HL-60/S4 (cell line): ENCODE measurements around the gene DUS3L.
"Not testable (repeated sequence)": the region's sequence is repeated elsewhere in the genome, so short reads cannot be mapped to it uniquely, and the experiment has no call there.

ENCODE experiments used
- in situ Hi-C: fragments of 300-500 bp; cut with MboI; formaldehyde crosslinking; loops from 2 replicates; pipeline ENCODE4 v1.14.3; 2022; ENCODE audit warnings: low sequenced_read_pairs

DUS3L gene

DNA sequence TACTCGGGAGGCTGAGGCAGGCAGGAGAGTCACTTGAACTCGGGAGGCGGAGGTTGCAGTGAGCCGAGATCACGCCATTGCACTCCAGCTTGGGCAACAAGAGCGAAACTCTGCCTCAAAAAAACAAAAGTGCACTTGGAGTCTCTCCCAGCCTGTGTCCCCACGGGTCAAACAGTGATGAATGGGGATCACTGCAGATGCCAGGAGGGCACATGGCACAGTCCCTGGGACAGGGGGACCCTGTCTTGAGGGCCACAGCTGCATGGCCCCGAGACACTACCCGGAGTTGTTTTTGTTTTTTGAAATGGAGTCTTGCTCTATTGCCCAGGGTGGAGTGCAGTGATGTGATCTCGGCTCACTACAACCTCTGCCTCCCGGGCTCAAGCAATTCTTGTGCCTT, 10.0 kb downstream of the DUS3L start:
- in situ Hi-C loops = not testable (repeated sequence)

GRCh38 chr19:5778402-5778801, 12.6 kb downstream of the DUS3L start:
- in situ Hi-C loops = no loop called here

DNA sequence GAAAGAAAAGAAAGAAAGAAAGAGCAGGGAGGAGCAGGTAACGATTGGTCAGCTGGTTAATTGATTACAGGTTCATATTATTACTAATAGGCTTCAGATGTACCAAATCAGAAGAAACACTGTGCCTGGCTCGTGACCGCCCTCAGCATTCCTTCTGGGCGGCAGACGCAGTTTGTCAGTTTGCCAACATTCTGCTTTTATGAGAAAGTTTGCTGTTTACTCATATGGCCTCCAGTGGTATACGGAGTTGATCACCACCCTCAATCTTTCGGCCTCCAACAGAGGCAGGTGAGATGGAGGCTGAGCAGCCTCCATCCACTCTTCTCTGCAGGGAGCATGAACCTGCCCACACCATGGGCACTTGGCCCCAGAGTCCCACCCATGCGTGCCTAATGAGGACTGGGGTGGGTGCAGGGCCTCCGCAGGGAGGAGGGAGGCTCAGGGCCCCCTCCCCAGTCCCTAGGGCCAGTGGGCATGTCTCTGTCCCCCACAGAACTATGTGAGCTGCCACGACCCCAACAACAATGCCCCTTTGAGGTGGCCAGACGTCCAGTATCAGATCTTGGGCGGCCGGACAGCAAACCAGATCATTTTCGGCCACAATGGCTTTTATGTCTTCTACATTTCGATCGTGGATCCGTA, 15.2 kb downstream of the DUS3L start:
- in situ Hi-C loops = no loop called here

- in situ Hi-C loops = no loop called here
These were observed 16.0 kb downstream of the DUS3L start for GRCh38 chr19:5774921-5775320.

DNA sequence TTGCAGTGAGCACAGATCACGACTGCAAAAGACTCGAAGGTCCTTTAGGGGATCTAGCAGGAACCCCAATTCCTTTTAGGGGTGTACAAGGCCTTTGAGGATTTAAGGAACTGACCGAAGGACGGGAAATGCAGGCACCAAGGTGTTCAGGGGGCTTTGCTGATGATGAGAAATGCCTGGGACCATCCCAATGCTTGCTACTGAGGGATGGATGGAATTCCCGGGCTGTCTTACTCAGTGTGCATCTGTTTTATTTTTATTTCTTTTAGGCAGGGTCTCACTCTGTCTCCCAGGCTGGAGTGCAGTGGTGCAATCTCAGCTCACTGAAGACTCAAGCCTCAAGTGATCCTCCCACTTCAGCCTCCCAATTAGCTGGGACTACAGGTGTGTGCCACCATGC, 17.7 kb downstream of the DUS3L start:
- in situ Hi-C loops = no loop called here

- in situ Hi-C loops = no loop called here
These were observed 18.5 kb downstream of the DUS3L start for GRCh38 chr19:5772416-5772815.

- in situ Hi-C loops = no loop called here
These were observed 23.0 kb downstream of the DUS3L start for GRCh38 chr19:5767949-5768348.

DNA sequence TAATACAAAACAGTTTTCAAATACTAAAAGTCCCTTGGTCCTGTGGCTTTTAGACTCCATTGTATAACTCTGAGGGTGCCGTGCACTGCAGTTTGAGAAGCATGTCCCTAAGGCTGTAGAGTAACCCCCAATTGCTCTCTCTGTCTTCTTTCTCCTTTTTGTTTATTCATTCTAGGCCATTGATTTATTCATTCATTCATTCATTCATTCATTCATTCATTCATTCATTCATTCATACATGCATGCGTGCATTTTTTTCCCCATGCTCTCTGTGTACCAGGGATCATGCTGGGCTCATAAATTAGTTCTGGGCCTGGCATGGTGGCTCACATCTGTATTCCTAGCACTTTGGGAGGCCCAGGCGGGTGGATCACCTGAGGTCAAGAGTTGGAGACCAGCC, 25.7 kb downstream of the DUS3L start:
- in situ Hi-C loops = no loop called here

GRCh38 chr19:5762608-5763217, 28.2 kb downstream of the DUS3L start:
- in situ Hi-C loops = no loop called here

DNA sequence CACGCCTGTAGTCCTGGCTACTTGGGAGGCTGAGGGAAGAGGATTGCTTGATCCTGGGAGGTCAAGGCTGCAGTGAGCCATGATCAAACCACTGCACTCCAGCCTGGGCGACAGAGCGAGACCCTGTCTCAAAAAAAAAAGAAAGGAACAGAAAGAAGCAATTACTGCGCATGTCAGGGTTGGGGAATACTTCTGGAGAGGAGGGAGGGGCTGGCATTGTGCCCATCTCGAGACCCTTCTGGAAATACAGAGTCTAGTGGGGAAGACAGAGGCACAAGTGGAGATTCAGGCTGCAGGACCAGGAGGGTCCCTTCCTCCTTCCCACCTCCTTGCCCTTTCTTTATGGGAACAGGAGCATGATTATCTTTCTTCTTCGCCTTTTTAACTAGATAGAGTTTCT, 37.2 kb downstream of the DUS3L start:
- in situ Hi-C loops = no loop called here

DNA sequence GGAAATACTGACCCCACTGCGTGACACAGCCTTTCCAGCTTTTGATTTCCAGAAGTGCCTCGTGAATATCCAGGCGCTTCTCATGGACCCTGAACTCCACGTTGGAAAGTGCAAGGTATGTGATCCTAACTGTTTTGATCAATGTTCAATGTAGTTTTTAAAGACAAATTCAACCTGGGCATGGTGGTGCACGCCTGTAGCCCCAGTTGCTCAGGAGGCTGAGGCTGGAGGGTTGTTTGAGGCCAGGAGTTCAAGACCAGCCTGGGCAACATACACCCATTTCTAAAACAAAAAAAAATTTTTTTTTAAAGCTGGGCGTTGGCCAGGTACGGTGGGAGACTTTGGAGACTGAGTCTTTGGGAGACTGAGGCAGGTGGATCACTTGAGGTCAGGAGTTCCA, 39.3 kb downstream of the DUS3L start:
- in situ Hi-C loops = no loop called here

DNA sequence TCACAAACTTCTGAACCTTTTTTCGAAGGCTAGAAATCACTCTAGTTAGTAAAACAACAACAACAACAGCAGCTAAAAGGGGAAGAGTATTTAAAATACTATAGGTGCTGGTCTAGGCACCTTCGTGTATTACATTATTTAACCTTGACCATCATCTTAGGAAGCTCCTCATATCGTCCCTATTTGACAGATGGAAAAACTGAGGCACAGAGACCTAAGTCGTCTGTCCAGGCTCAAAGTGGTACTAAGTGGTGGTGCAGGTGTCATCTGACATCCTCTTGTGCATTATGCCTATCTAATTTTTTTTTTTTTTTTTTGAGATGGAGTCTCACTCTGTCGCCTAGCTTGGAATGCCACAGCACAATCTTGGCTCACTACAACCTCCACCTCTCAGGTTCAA, 41.5 kb downstream of the DUS3L start:
- in situ Hi-C loops = no loop called here

DNA sequence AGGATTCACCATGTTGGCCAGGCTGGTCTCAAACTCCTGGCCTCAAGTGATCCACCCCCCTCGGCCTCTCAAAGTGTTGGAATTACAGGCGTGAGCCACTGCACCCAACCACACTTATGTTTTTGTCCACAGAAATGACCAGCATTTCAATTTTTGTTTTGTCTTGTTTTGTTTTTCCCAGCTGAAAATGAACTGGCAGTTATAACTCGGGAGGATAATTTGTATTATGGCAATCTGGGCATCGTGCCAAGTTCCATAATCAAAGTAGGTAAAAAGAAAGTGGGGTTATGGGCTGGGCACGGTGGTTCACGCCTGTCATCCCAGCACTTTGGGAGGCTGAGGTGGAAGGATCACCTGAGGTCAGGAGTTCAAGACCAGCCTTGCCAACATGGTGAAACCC, 42.0 kb downstream of the DUS3L start:
- in situ Hi-C loops = not testable (repeated sequence)

DNA sequence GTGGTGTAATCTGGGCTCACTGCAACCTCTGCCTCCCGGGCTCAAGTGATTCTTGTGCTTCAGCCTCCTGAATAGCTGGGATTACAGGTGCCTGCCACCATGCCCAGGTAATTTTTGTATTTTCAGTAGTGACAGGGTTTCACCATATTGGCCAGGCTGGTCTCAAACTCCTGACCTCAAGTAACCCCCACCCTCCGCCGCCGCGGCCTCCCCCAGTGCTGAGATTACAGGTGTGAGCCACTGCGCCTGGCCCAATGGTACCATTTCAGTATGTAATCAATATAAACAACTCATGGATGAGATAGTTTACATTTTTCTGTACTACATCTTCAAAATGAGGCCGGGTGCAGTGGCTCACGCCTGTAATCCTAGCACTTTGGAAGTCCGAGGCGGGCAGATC, 46.0 kb downstream of the DUS3L start:
- in situ Hi-C loops = not testable (repeated sequence)

DNA sequence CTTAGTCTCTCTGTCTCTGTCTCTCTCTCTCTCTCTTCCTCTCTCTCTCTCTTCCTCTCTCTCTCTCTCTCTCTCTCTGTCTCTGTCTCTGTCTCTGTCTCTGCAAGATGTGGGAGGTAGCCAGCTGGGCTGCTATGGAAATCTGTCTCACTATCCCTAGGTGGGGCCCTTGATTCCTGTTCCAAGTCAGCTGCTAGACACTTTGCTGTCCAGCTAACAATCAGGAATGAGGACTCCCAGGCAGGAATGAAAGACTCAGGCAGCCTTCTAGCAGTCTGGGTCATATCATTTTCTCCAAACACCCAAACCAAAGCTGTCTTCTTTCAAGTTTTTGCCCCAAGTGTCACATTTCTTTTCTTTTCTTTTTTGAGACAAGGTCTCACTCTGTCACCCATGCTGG, 47.3 kb downstream of the DUS3L start:
- in situ Hi-C loops = no loop called here

- in situ Hi-C loops = no loop called here
These were observed 48.9 kb downstream of the DUS3L start for GRCh38 chr19:5742051-5742450.

GRCh38 chr19:5738423-5738822, 52.5 kb downstream of the DUS3L start:
- in situ Hi-C loops = no loop called here
